ENCODE measurements around the gene RAPGEF4.

Gene RAPGEF4

DNA sequence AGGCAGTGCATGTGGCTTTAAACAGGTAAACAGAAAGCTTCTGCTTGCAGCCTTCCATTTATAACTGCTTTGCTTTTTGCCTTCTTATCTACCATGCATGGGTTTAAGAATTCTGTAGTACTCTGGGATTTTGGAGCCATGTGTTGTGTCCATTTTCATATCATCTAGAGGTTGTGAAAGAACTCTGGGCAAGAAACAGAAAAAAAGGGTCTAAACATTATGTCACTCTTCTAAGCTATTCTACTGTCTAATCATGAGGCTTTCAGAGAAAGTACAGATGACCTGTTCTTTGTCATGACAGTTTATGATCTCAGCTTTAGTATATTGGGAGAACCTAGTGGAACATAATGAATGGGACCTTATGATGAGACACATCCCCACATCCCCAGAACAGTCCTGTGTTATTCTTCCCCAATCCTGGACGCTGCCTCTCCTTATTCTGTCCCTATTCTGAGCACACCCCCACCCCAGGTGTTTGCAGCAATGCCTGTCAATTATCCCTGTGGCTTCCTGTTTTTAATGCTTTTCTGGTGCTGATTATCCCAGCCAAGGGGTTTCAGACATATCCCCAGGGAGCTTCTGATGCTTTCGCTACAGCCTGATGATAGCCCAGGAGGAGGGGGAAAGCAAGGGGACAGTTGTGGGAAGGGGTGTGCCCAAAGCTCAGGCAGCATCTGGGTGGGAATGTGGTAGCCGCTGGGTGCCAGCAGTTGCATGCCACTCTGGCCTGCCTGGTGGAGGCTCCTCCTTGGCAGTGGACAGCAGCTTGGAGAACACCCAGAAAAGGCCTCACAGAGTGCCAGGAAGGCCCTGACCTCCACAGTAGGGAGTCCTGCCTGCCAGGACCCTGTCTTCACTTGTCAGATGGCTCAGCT is 170.5 kb downstream of the RAPGEF4 start:
- TF ChIP-seq, protein P1, sequence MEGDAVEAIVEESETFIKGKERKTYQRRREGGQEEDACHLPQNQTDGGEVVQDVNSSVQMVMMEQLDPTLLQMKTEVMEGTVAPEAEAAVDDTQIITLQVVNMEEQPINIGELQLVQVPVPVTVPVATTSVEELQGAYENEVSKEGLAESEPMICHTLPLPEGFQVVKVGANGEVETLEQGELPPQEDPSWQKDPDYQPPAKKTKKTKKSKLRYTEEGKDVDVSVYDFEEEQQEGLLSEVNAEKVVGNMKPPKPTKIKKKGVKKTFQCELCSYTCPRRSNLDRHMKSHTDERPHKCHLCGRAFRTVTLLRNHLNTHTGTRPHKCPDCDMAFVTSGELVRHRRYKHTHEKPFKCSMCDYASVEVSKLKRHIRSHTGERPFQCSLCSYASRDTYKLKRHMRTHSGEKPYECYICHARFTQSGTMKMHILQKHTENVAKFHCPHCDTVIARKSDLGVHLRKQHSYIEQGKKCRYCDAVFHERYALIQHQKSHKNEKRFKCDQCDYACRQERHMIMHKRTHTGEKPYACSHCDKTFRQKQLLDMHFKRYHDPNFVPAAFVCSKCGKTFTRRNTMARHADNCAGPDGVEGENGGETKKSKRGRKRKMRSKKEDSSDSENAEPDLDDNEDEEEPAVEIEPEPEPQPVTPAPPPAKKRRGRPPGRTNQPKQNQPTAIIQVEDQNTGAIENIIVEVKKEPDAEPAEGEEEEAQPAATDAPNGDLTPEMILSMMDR (IDR thresholded peaks at IDR 0.05; ENCODE audit: low read length, missing control alignments): no peak
- DNase-seq (ENCODE audit: low read depth): peak; percentile 11
- no peak overlapping the region for H3K4me3 ChIP-seq (replicated peaks; ENCODE audit: low read depth, low read length)

DNA sequence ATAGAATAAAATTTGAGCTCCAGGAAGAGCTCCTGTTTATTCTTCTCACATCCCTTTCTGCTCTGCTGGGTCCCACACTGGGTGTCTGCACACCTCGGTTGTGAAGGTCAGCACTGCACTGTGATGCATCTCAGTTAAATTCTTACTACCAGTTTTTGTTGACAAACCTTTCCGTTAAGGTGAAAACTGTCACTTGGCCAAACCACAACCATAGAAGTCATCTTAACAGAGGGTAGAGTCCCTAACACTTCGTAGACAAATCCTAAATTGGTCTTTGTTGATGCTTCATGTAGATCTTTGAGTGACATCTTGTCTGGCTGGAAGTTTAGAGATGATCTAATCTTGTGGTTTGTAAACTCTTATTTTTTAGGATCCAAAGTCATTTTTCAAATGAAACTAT is 172.6 kb downstream of the RAPGEF4 start:
- H3K4me3 ChIP-seq (replicated peaks; ENCODE audit: low read depth, low read length): no peak overlapping the region
- TF ChIP-seq, protein P1 (IDR thresholded peaks at IDR 0.05; ENCODE audit: low read length, missing control alignments): no peak
- DNase-seq (ENCODE audit: low read depth): no peak

DNA sequence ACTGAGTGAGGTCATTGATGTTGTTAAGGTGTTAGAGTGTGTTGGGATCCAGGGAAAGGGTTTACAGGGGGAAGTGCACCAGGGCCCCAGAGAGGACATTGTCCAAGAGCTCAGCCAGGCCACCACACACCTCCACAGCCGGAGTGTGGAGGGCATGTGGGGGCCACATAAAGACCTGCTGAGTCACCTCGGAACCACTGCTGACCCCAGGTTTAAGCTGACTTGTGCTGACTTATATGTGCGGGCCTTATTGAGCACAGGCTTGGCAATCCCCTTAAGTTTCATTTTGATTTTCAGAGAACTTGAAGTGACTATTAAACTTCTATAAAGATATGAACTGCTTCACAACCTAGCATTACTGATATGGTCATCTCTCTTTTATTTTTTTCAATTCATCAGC is 173.8 kb downstream of the RAPGEF4 start:
- no peak for DNase-seq (ENCODE audit: low read depth)
- H3K4me3 ChIP-seq (replicated peaks; ENCODE audit: low read depth, low read length): no peak overlapping the region
- TF ChIP-seq, protein P1 (IDR thresholded peaks at IDR 0.05; ENCODE audit: low read length, missing control alignments): no peak

DNA sequence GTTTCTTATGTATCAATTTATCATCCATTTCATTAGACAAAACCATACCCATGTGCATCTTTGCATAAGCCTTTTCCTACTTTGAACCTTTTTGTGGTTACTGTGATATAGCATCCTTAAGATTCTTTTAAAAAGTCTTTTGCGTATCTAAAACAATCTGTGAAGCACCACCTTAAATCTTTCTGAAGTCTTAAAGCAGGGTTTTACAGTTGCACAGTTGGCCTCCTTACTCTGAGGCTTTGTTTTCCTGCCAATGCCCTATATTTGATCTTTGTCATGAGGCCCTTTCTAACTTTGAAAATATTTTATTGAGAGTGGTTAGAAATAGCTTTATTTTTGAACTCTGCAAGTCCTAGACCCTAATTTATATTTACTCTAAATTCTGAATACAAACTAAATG is 176.6 kb downstream of the RAPGEF4 start:
- H3K4me3 ChIP-seq (replicated peaks; ENCODE audit: low read depth, low read length): no peak overlapping the region
- DNase-seq (ENCODE audit: low read depth): no peak
- TF ChIP-seq, protein P1 (IDR thresholded peaks at IDR 0.05; ENCODE audit: low read length, missing control alignments): no peak

DNA sequence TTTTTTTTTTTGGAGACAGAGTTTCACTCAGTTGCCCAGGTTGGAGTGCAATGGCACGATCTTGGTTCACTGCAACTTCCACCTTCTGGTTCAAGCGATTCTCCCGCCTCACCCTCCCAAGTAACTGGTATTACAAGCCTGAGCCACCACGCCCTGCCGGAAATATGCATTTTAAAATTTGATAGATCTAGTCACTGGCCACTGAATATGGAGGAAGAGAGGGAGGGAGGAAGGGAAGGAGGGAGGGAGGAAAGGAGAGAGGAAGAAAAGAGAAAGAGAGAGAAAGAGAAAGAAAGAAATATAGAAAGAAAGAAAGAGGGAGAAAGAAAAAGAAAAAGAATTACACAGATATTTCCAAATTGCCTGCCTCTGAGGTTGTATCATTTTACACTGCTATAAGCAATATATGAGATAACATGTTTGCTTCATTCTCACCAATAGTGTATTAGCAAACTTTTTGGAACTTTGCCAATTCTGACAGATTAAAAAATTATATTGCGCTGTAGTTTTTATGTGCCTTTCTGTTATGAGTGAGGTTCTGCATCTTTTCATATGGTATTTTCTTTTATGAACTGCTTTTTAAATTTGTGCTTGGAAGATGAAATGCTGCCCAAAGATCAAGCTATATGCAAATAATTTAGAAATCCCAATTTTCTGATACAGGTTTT is 178.8 kb downstream of the RAPGEF4 start:
- TF ChIP-seq, protein P1 (IDR thresholded peaks at IDR 0.05; ENCODE audit: low read length, missing control alignments): no peak
- no peak for DNase-seq (ENCODE audit: low read depth)
- no peak overlapping the region for H3K4me3 ChIP-seq (replicated peaks; ENCODE audit: low read depth, low read length)

DNA sequence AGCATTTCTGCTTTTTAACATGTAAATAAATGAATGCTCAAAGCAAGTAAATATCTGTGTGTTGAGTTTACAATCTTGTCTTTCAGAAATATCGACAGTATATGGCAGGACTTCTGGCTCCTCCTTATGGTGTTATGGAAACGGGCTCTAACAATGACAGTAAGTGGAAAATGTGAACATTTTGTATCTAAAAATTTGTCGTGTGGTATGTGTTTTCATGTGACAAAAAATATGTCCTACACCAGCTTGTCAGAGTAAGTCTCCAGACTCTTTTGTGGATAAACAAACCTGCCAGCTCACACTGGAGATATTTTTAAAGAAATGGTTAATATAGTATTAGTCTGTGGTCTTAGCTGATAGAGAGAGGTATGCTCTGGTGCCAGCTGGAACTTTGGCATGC is 182.1 kb downstream of the RAPGEF4 start:
- no peak for DNase-seq (ENCODE audit: low read depth)
- H3K4me3 ChIP-seq (replicated peaks; ENCODE audit: low read depth, low read length): no peak overlapping the region
- TF ChIP-seq, protein P1 (IDR thresholded peaks at IDR 0.05; ENCODE audit: low read length, missing control alignments): no peak
